Ectodermal cell (in vitro differentiated cells): ENCODE data around the gene SLC25A46. TPM values are rescaled to one million over a fixed set of nuclear protein-coding genes. Genes with fewer than 3 reads are reported as not detected.
A peak's percentile ranks its signal among the peaks of the same experiment; 100 is the strongest.
"Not testable (repeated sequence)": the region's sequence is repeated elsewhere in the genome, so short reads cannot be mapped to it uniquely, and the experiment has no call there.

ENCODE experiments used
- H3K27ac ChIP-seq: 2 replicates; pipeline ENCODE4 v1.7.0; 2013; ENCODE audit warnings: mild to moderate bottlenecking, low read depth, low read length; ENCODE audit not compliant: insufficient read depth, poor library complexity, severe bottlenecking
- H3K27me3 ChIP-seq: 2 replicates; pipeline ENCODE4 v1.7.0; 2013; ENCODE audit warnings: mild to moderate bottlenecking, low read length; ENCODE audit not compliant: insufficient read depth, control insufficient read depth, poor library complexity, severe bottlenecking
- H3K36me3 ChIP-seq: one replicate; pipeline ENCODE4 v1.7.0; 2013; ENCODE audit warnings: low read length; ENCODE audit not compliant: control insufficient read depth, insufficient read depth
- H3K4me1 ChIP-seq: one replicate; pipeline ENCODE4 v1.7.0; 2013; ENCODE audit warnings: low read length; ENCODE audit not compliant: control insufficient read depth, insufficient read depth
- H3K4me3 ChIP-seq: 2 replicates; pipeline ENCODE4 v1.7.0; 2013; ENCODE audit warnings: low read depth, low read length, control low read depth; ENCODE audit not compliant: insufficient read depth
- H3K9me3 ChIP-seq: 2 replicates; pipeline ENCODE4 v1.7.0; 2013; ENCODE audit warnings: mild to moderate bottlenecking, low read length, moderate library complexity; ENCODE audit not compliant: control insufficient read depth
- WGBS, 2 experiments: methylation state at CpG; one replicate each; pipeline ENCODE4 v1.1.7; 2013; ENCODE audit warnings: missing lambda C conversion rate in 2 of 2; 5-methylcytosine and 5-hydroxymethylcytosine counted together
- polyA plus RNA-seq, 4 experiments: library from polyadenylated mRNA; stranded (reverse); fragments of 50-300 nt; gene quantifications; one replicate each; pipeline ENCODE4 v1.2.3, GENCODE V29; 2013

SLC25A46 gene
- polyA plus RNA-seq (2013, experiment 1 of 4) = 29.7 TPM
- polyA plus RNA-seq (2013, experiment 2 of 4) = 32.4 TPM
- 25.0 TPM for polyA plus RNA-seq (2013, experiment 3 of 4)
- polyA plus RNA-seq (2013, experiment 4 of 4) = 27.3 TPM

DNA sequence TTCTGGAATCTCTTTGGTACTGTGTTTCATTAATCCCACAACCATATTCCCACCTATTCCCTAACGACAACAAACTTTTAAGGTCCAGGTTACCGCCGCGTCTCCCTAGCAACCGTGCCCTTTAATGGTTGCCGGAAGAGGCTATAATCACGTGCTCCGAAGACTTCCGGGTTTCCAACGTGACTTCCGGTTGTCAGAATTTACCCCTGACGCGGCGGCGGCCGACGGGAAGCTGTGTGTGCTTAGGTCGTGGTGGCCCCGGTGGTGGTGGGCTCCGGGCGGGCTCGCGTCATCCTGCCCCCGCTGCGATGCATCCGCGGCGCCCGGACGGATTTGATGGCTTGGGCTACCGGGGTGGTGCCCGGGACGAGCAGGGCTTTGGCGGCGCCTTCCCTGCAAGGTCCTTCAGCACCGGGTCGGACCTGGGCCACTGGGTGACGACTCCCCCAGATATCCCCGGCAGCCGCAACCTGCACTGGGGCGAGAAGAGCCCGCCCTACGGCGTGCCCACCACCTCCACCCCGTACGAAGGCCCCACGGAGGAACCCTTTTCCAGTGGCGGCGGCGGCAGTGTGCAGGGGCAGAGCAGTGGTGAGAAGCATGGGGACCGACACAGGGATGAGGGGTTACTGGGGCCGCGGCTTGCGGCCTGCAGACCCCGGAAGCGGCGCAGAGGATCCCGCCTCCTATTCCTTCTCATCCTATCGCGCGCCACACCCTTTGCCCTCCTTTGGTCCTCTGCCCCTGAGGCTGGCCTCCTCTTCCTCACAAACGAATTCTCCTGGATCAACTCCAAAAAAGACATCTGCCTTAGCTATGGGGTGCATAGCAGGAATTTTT lies at the start of gene SLC25A46:
Gene SLC25A46 (plus strand): TSS at position 196 of the 840 bp plus-strand sequence. CDS start 113 bp downstream, at position 309.
- Histone ChIP-seq H3K27ac (peak within 1 kb of the TSS; percentile 72), H3K4me3 (peak within 1 kb of the TSS; percentile 85), H3K27me3 (peaks cover 14% of the 10 kb centered on the region), H3K9me3 (no peaks in the 10 kb centered on the region), H3K4me1 (no peaks in the 10 kb centered on the region), H3K36me3 (no peaks in the 10 kb centered on the region)
- WGBS, 2 experiments = 1 to 2% methylated on average over 62 of the region's 62 CpGs

DNA sequence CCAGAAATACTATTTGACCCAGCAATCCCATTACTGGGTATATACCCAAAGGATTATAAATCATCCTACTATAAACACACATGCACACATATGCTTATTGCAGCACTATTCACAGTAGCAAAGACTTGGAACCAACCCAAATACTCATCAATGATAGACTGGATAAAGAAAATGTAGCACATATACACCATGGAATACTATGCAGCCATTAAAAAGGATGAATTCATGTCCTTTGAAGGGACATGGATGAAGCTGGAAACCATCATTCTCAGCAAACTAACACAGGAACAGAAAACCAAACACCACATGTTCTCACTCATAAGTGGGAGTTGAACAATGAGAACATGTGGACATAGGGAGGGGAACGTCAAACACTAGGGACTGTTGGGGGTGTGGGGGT lies 48.2 kb upstream of the SLC25A46 start:
- not testable (repeated sequence) for H3K27ac ChIP-seq, H3K9me3 ChIP-seq, H3K4me3 ChIP-seq, H3K4me1 ChIP-seq, H3K36me3 ChIP-seq, H3K27me3 ChIP-seq
- 100% methylated on average over 1 of the region's 1 CpG for WGBS, 2 experiments

DNA sequence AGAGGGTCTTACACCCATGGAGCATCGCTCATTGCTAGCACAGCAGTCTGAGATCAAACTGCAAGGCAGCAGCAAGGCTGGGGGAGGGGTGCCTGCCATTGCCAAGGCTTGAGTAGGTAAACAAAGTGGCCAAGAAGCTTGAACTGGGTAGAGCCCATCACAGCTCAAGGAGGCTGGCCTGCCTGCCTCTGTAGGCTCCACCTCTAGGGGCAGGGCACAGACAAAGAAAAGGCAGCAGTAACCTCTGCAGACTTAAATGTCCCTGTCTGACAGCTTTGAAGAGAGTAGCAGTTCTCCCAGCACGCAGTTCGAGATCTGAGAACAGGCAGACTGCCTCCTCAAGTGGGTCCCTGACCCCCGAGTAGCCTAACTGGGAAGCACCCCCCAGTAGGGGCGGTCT lies 46.1 kb upstream of the SLC25A46 start:
- WGBS, 2 experiments = 84 to 86% methylated on average over 5 of the region's 5 CpGs
- H3K27me3 ChIP-seq = not testable (repeated sequence)

DNA sequence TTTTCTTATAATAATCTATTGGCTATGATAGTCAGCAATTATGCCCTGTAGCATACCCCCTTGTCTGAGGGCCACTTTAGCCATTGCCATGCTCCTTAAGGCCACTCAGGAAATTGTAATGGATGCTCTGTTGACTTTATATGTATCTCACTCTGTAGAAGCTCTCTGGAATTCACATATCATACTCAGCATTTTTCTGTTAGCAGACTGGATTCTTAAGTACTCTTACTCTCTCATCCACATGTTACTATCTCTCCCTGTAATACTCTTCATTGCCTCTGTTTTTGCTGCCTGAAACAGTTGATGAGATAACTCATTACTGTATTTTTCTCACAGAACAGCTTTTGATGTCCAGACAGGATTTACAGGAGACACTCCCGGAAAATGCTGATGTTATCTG lies 36.5 kb upstream of the SLC25A46 start:
- Histone ChIP-seq H3K9me3 (no peaks in the 10 kb centered on the region), H3K27me3 (no peaks in the 10 kb centered on the region), H3K4me3 (no peak overlapping the region), H3K27ac (no peak overlapping the region), H3K4me1 (no peaks in the 10 kb centered on the region), H3K36me3 (no peaks in the 10 kb centered on the region)
- 88 to 92% methylated on average over 1 of the region's 1 CpG for WGBS, 2 experiments

More for the DNA sequence above, 46.1 kb upstream of the SLC25A46 start:
- H3K4me1 ChIP-seq, H3K4me3 ChIP-seq, H3K9me3 ChIP-seq, H3K27ac ChIP-seq, H3K36me3 ChIP-seq: not testable (repeated sequence)

DNA sequence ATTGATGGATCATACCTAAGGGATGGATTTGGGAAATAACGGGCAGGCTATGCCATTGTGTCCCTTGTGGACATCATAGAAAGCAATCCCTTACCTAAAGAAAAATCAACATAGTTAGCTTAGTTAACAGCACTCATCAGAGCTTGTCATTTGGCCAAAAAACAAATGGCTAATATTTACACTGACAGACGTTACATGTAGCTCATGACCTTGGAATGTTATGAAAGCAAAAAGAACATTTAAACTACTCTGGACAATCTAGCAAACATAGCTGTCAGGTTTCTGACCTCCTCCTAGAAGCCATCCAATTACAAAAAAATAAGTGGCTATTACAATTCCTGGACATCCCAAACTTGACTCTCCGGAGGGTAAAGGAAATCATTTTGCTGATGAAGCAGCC lies 36.1 kb upstream of the SLC25A46 start:
- no peak overlapping the region for H3K27ac ChIP-seq
- H3K36me3 ChIP-seq = no peaks in the 10 kb centered on the region
- no peaks in the 10 kb centered on the region for H3K9me3 ChIP-seq
- 95 to 96% methylated on average over 2 to 3 of the region's 3 CpGs for WGBS, 2 experiments
- no peaks in the 10 kb centered on the region for H3K27me3 ChIP-seq
- H3K4me1 ChIP-seq = no peaks in the 10 kb centered on the region
- H3K4me3 ChIP-seq = no peak overlapping the region

DNA sequence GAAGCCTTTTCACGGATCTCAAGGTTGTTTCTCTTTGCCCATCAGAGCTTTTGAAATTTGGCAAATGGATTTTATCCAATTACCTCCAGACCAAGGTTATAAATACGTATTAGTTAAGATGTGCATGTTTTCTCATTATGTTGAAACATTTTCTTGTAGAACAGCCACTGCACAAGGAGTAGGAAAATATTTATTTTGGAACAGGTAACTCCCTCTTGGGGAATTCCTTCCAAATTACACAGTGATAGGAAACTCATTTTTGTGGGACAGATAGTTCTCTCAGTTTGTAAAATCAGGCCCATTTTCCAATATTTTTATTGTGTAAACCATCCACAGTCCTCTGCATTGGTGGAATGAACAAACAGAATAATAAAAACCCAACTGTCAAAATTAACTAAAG lies 35.3 kb upstream of the SLC25A46 start:
- Histone ChIP-seq H3K9me3 (no peaks in the 10 kb centered on the region), H3K27ac (no peak overlapping the region), H3K4me1 (no peaks in the 10 kb centered on the region), H3K27me3 (no peaks in the 10 kb centered on the region), H3K4me3 (no peak overlapping the region), H3K36me3 (no peaks in the 10 kb centered on the region)
- 91 to 100% methylated on average over 1 to 2 of the region's 2 CpGs for WGBS, 2 experiments

DNA sequence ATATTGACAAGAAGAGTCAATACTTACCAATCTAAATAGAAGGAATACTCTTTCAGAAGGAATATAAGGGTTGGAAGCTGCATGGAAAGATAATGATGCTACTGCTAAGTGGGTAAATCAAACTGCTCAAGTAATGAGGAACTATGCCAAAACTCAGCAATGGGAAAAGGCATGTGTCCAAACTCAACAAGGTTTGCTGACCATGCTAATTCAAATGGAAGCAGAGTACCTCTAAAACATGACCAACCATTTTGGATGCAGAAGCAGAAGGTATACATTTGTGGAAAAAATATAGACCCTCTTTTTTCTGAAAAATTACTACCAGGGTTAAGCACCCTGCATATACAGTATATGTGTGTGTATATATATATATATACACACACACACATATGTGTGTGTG lies 33.5 kb upstream of the SLC25A46 start:
- Histone ChIP-seq H3K27me3 (no peaks in the 10 kb centered on the region), H3K4me1 (no peaks in the 10 kb centered on the region), H3K27ac (no peak overlapping the region)

DNA sequence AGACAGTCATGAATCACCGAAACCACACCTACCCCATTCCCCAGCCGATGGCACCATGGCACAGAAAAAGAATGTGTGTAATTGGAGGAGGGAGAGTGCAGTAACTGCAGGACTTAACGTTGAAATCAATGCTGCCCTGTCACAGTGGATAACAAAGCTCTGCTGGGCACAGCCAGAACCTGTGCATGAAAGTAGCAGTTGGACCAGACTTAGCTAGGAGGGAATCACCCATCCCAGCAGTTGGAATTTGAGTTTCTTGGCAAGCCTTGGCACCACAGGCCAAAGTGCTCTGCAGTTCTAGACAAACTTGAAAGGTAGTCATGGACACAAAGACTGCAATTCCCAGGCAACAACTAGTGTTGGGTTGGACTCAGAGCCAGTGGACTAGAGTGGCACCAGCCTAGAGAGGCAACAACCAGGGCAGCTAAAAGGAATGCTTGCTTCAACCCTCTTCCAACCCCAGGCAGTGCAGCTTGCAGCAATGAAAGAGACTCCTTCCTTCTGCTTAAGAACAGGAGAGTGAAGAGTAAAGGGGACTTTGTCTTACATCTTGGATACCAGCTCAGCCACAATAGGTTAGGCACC lies 31.5 kb upstream of the SLC25A46 start:
- H3K27me3 ChIP-seq = no peaks in the 10 kb centered on the region
- WGBS, 2 experiments = 79 to 84% methylated on average over 3 of the region's 3 CpGs
- H3K27ac ChIP-seq = no peak overlapping the region
- no peaks in the 10 kb centered on the region for H3K4me1 ChIP-seq
- H3K4me3 ChIP-seq = no peak overlapping the region
- H3K9me3 ChIP-seq = no peaks in the 10 kb centered on the region
- H3K36me3 ChIP-seq = no peaks in the 10 kb centered on the region

More for the DNA sequence above, 33.5 kb upstream of the SLC25A46 start:
- H3K9me3 ChIP-seq = no peaks in the 10 kb centered on the region
- no peaks in the 10 kb centered on the region for H3K36me3 ChIP-seq
- no peak overlapping the region for H3K4me3 ChIP-seq

DNA sequence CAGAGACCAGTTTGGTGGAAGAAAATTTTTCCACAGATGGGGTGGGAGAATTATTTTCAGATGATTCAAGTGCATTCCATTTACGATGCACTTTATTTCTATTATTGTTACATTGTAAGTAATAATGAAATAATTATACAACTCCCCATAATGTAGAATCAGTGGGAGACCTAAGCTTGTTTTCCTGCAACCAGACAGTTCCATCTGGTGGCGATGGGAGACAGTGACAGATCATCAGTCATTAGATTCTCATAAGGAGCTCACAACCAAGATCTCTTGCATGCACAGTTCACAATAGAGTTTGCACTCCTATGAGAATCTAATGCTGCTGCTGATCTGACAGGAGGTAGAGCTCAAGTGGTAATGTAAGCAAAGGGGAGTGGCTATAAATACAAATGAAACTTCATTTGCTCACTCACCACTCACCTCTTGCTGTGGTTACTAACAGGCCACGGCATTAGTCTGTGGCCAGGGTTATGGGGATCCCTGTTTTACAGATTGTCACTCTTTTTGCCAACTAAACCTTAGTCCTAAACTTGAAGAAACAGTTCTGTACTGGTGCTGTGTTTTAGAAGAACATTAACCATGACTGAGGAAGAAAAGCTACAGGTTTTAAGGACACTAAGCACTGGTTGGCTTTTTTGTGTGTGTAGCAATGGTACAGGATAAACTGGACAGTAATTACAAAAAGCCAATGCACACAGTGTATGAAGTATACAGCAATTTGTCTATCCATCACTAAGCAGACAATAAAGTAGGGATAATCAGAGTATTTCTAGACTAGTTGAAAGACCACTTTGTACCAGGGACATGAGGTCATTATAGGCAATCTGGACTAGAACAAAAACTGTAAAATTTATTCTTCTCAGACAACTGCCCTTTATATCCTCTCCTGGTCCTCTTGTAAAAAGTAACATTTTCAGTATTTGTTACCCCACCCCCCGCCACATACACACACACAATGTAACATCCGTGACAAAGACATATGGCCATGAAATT lies 22.3 kb upstream of the SLC25A46 start:
- Histone ChIP-seq H3K36me3 (no peaks in the 10 kb centered on the region), H3K27me3 (no peaks in the 10 kb centered on the region), H3K9me3 (no peaks in the 10 kb centered on the region), H3K4me1 (no peaks in the 10 kb centered on the region), H3K4me3 (no peak overlapping the region), H3K27ac (no peak overlapping the region)
- WGBS, 2 experiments = 88 to 97% methylated on average over 2 to 3 of the region's 5 CpGs
